Lung (tissue), 12 donors: ENCODE data around the gene TNIK. TPM values are rescaled to one million over a fixed set of nuclear protein-coding genes. Genes with fewer than 3 reads are reported as not detected.

Experiments
- ATAC-seq: fragments of 200-7000 bp; cut with Tn5 transposase; one replicate; pipeline ENCODE4 v1.9.1; 2020; ENCODE audit warnings: moderate number of reproducible peaks; ENCODE audit not compliant: insufficient read depth, low FRiP score
- DNase-seq, 3 donors: peaks; one replicate each; pipeline ENCODE4 v3.0.0-alpha.2; 2013 to 2017
- H3K27ac ChIP-seq, 2 donors: one replicate each; pipeline ENCODE4 v1.5.1; 2013; ENCODE audit warnings: mild to moderate bottlenecking in 2 of 2, moderate library complexity in 2 of 2, control low read depth in 1 of 2, inconsistent platforms in 1 of 2, low read depth in 1 of 2, low read length in 1 of 2
- H3K27me3 ChIP-seq, 3 donors: one replicate each; pipeline ENCODE4 v1.5.1; 2013; ENCODE audit warnings: low read length in 2 of 3; ENCODE audit not compliant: control insufficient read depth in 3 of 3, insufficient read depth in 3 of 3
- H3K36me3 ChIP-seq, 4 donors: one replicate each; pipeline ENCODE4 v1.5.1; 2013; ENCODE audit warnings: low read length in 4 of 4, mild to moderate bottlenecking in 1 of 4, moderate library complexity in 1 of 4; ENCODE audit not compliant: control insufficient read depth in 4 of 4, insufficient read depth in 4 of 4
- H3K4me1 ChIP-seq, 5 donors: one replicate each; pipeline ENCODE4 v1.5.1; 2013; ENCODE audit warnings: low read length in 5 of 5, mild to moderate bottlenecking in 2 of 5, moderate library complexity in 1 of 5; ENCODE audit not compliant: control insufficient read depth in 5 of 5, insufficient read depth in 5 of 5
- H3K4me3 ChIP-seq: one replicate; pipeline ENCODE4 v1.5.1; 2013; ENCODE audit warnings: mild to moderate bottlenecking, control low read depth, moderate library complexity
- H3K9ac ChIP-seq, 2 donors: one replicate each; pipeline ENCODE4 v1.5.1; 2013; ENCODE audit warnings: low read length in 2 of 2, control low read depth in 1 of 2; ENCODE audit not compliant: insufficient read depth in 1 of 2
- H3K9me3 ChIP-seq, 4 donors: one replicate each; pipeline ENCODE4 v1.5.1; 2013; ENCODE audit warnings: low read length in 3 of 4, mild to moderate bottlenecking in 1 of 4, moderate library complexity in 1 of 4; ENCODE audit not compliant: control insufficient read depth in 4 of 4, insufficient read depth in 3 of 4
- WGBS, 2 donors: extraction: QIAGEN DNeasy Blood & Tissue Kit; methylation state at CpG; one replicate each; pipeline ENCODE4 v1.1.7; 2013; 5-methylcytosine and 5-hydroxymethylcytosine counted together
- polyA plus RNA-seq, 2 donors: library from polyadenylated mRNA; stranded (reverse); fragments of 200-250 nt; gene quantifications; one replicate each; pipeline ENCODE4 v1.2.1, GENCODE V29; 2013
- total RNA-seq, 2 donors: library from RNA; depleted of rRNA in 1 of 2; stranded (reverse); fragments of >200 nt in 1 of 2; gene quantifications; one replicate each; pipeline ENCODE4 v1.2.1, GENCODE V29; 2014 to 2021
- TF ChIP-seq, protein P1 (sequence below): IDR thresholded peaks from 2 replicates; pipeline ENCODE4 v1.5.1; 2012; ENCODE audit warnings: mild to moderate bottlenecking; ENCODE audit errors: control extremely low read depth, extremely low read depth
- donor health status: control.
- donor health status: control.
- donor health status: Bipolar disorder and iron deficiency.
- donor health status: healthy.
- donor health status: DM: yes; HTN: yes; CAD: no.

Gene TNIK
- total and polyA plus RNA-seq, 4 donors: 9.4 to 36.3 (median 14.3) TPM

DNA sequence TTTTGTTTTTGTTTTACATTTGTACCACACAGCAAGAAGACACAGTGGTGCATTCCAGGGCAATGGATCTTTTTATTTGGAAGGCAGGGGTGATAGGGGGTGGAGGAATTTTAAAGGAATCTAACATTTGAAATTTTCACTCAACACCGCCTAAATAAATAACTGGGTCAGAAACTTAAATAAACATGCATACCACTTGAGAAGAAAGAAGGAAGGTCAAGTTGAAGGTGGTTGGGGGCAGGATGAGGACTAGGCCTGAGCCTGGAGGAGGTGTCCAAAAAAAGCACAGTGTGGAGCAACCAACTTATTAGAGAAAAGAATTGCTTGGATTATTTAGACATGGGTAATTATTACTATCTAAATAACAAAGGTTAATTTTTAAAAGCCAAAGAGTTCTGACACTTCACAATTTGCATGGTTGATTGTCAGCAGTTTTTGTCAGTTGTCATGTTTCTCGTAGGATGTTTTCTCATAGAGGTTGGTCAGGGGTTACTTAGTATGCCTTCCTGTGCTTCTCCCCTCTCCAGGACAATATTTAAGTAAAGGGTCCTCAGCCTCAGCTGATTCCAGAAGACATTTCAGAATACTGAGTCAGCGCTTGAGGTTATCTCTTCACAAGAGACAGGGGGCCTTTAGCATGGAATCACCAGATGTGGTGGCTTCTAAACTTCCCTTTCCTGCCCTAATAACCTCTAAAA lies 260.0 kb downstream of the TNIK start:
- Histone ChIP-seq H3K27ac (peak overlapping the region in 1 of 2 donors; percentile 50), H3K9ac (no peak overlapping the region), H3K36me3 (no peaks in the 10 kb centered on the region), H3K4me3 (no peak overlapping the region), H3K9me3 (no peaks in the 10 kb centered on the region), H3K4me1 (peaks cover 0 to 18% (median 0%) of the 10 kb centered on the region in 5 donors), H3K27me3 (no peaks in the 10 kb centered on the region)
- no peak for ATAC-seq
- TF ChIP-seq, protein P1, sequence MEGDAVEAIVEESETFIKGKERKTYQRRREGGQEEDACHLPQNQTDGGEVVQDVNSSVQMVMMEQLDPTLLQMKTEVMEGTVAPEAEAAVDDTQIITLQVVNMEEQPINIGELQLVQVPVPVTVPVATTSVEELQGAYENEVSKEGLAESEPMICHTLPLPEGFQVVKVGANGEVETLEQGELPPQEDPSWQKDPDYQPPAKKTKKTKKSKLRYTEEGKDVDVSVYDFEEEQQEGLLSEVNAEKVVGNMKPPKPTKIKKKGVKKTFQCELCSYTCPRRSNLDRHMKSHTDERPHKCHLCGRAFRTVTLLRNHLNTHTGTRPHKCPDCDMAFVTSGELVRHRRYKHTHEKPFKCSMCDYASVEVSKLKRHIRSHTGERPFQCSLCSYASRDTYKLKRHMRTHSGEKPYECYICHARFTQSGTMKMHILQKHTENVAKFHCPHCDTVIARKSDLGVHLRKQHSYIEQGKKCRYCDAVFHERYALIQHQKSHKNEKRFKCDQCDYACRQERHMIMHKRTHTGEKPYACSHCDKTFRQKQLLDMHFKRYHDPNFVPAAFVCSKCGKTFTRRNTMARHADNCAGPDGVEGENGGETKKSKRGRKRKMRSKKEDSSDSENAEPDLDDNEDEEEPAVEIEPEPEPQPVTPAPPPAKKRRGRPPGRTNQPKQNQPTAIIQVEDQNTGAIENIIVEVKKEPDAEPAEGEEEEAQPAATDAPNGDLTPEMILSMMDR: no peak
- DNase-seq: no peak
- WGBS, 2 donors: 44 to 65% methylated on average over 3 of the region's 3 CpGs

DNA sequence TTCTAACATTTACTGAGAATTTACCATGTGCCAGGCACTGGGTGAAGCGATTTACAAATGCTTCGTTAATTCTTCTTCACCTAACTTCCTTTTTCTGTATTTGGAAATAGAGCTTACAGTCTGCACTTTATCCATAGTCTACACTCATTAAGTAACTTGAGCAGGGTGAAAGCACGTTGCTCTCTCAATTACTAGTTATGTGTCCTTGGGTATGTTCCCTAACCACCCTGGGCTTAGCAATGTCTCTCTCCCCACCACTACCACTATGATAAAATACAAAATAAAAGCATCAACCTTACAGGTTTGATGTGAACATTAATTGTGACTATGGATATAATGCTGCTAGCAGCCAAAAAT lies 260.8 kb downstream of the TNIK start:
- TF ChIP-seq, protein P1: no peak
- Histone ChIP-seq H3K9me3 (no peaks in the 10 kb centered on the region), H3K27me3 (no peaks in the 10 kb centered on the region), H3K27ac (peak overlapping the region in 1 of 2 donors; percentile 45), H3K9ac (no peak overlapping the region), H3K36me3 (no peaks in the 10 kb centered on the region), H3K4me1 (peaks cover 0 to 15% (median 0%) of the 10 kb centered on the region in 5 donors), H3K4me3 (no peak overlapping the region)
- ATAC-seq (no peak), DNase-seq (no peak)
- WGBS, 2 donors: 45 to 69% methylated on average over 3 of the region's 3 CpGs

DNA sequence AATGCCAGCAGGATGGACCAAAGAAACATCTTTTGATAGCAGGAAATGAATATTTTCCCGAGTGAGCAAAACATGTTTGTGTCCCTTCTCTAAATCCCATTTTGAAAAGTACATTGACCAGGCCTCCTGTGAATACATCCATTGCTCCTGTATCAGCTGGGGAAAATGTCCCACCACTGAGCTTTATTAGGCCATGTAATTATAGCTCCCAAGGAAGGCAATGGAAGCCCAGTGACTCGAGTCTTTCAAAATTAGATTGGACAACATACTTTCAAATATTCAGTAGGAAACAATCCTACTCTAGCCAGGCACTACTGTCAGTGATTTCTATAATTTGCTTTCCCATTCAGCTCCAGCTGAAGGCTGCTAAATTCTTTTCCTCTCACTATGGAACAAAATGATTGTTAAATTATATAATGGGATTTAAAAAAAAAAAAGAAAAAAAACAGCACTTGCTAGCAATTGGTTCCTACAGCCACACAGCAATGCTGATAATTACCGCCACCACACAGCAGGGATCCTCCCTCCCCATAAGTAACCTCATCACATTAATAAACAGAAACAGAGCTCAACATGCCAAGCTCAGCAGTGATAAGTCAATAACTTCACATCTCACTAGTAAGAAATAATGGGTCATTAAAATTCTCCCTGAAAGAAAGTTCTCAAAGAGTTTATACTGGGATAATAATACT lies 261.3 kb downstream of the TNIK start:
- Histone ChIP-seq H3K9ac (no peak overlapping the region), H3K27ac (peak overlapping the region in 1 of 2 donors; percentile 74), H3K27me3 (no peaks in the 10 kb centered on the region), H3K4me3 (no peak overlapping the region), H3K36me3 (no peaks in the 10 kb centered on the region), H3K4me1 (peaks cover 0 to 15% (median 0%) of the 10 kb centered on the region in 5 donors), H3K9me3 (no peaks in the 10 kb centered on the region)
- 87 to 96% methylated on average over 3 of the region's 3 CpGs for WGBS, 2 donors
- TF ChIP-seq, protein P1: no peak
- ATAC-seq: no peak
- DNase-seq: no peak
